Measurements from ENCODE around the gene DMGDH. TPM values are rescaled to one million over a fixed set of nuclear protein-coding genes. Genes with fewer than 3 reads are reported as not detected.

Gene DMGDH
- total RNA-seq, 5 donors from 2014 or later (not counting 1 experiment from before 2014, with no cell fraction given) = 0.43 to 2.7 (median 0.70) TPM

GRCh38 chr5:78971998-78972397, 97.5 kb downstream of the DMGDH start:
- no peak for ATAC-seq (replicated peaks in 1 of 4)

GRCh38 chr5:78968781-78969180, 100.7 kb downstream of the DMGDH start:
- ChIA-PET CTCF (interaction anchor here (0.6 to 0.7 kb wide), 3 partner anchors 262 to 898 kb away, joined by 3 to 6 read pairs (median 5); no protein-coding TSS in a partner anchor), POLR2A (no interaction called here)
- H3K4me3 ChIP-seq (ENCODE audit: control insufficient read depth in 1 of 2, extremely low read depth in 1 of 2, low read length in 1 of 2) = no peak overlapping the region
- WGBS (ENCODE audit: insufficient coverage) = 90% methylated on average over 3 of the region's 5 CpGs
- H3K9me3 Mint-ChIP-seq = no peaks in the 10 kb centered on the region
- H3K36me3 ChIP-seq (ENCODE audit: control insufficient read depth in 2 of 2, extremely low read depth in 1 of 2, insufficient read depth in 1 of 2, low read length in 1 of 2) = peaks cover 0 to 6% of the 10 kb centered on the region in 2 donors
- H3K4me3 Mint-ChIP-seq = no peak overlapping the region
- H3K27ac ChIP-seq (ENCODE audit: low read length) = no peak overlapping the region
- no peaks in the 10 kb centered on the region for H3K9me3 ChIP-seq
- H3K4me1 Mint-ChIP-seq = no peaks in the 10 kb centered on the region
- H3K27me3 ChIP-seq (replicated peaks in 1 of 2; ENCODE audit: control insufficient read depth in 2 of 2, extremely low read depth in 1 of 2, insufficient read depth in 2 of 2, low read length in 1 of 2) = no peaks in the 10 kb centered on the region
- no peak for ATAC-seq (replicated peaks in 1 of 4)
- no peaks in the 10 kb centered on the region for H3K4me1 ChIP-seq (ENCODE audit: control insufficient read depth in 1 of 2, extremely low read depth in 1 of 2, insufficient read depth in 2 of 2, low read length in 2 of 2)
- peaks cover 23% of the 10 kb centered on the region for H3K36me3 Mint-ChIP-seq
- no peak for DNase-seq
- no peaks in the 10 kb centered on the region for H3K27me3 Mint-ChIP-seq
- H3K27ac Mint-ChIP-seq = no peak overlapping the region

More at GRCh38 chr5:78971998-78972397, 97.5 kb downstream of the DMGDH start:
- no peaks in the 10 kb centered on the region for H3K36me3 ChIP-seq (ENCODE audit: control insufficient read depth in 2 of 2, extremely low read depth in 1 of 2, insufficient read depth in 1 of 2, low read length in 1 of 2)
- Mint-ChIP-seq H3K27ac (no peak overlapping the region), H3K9me3 (no peaks in the 10 kb centered on the region), H3K36me3 (peaks cover 12% of the 10 kb centered on the region), H3K27me3 (no peaks in the 10 kb centered on the region), H3K4me1 (peaks cover 0 to 7% (median 2%) of the 10 kb centered on the region in 3 donors), H3K4me3 (no peak overlapping the region)
- ChIA-PET POLR2A (interaction anchor here in 1 of 2 donors (0.8 kb wide), 1 partner anchor 64 kb away, joined by 3 read pairs; no protein-coding TSS in a partner anchor), CTCF (no interaction called here)
- no peak for DNase-seq
- no peaks in the 10 kb centered on the region for H3K9me3 ChIP-seq
- H3K27me3 ChIP-seq (replicated peaks in 1 of 2; ENCODE audit: control insufficient read depth in 2 of 2, extremely low read depth in 1 of 2, insufficient read depth in 2 of 2, low read length in 1 of 2) = no peaks in the 10 kb centered on the region
- H3K4me1 ChIP-seq (ENCODE audit: control insufficient read depth in 1 of 2, extremely low read depth in 1 of 2, insufficient read depth in 2 of 2, low read length in 2 of 2) = no peaks in the 10 kb centered on the region
- no CpG with 5 or more reads among the region's 2 CpGs for WGBS (ENCODE audit: insufficient coverage)
- H3K4me3 ChIP-seq (ENCODE audit: control insufficient read depth in 1 of 2, extremely low read depth in 1 of 2, low read length in 1 of 2) = no peak overlapping the region
- no peak overlapping the region for H3K27ac ChIP-seq (ENCODE audit: low read length)

GRCh38 chr5:78964889-78965288, 104.6 kb downstream of the DMGDH start:
- Mint-ChIP-seq H3K36me3 (peaks cover 42% of the 10 kb centered on the region), H3K9me3 (no peaks in the 10 kb centered on the region), H3K4me3 (no peak overlapping the region), H3K27ac (no peak overlapping the region), H3K4me1 (no peaks in the 10 kb centered on the region), H3K27me3 (no peaks in the 10 kb centered on the region)
- Histone ChIP-seq H3K27ac (ENCODE audit: low read length) (no peak overlapping the region), H3K9me3 (no peaks in the 10 kb centered on the region), H3K4me3 (ENCODE audit: control insufficient read depth in 1 of 2, extremely low read depth in 1 of 2, low read length in 1 of 2) (no peak overlapping the region), H3K27me3 (replicated peaks in 1 of 2; ENCODE audit: control insufficient read depth in 2 of 2, extremely low read depth in 1 of 2, insufficient read depth in 2 of 2, low read length in 1 of 2) (no peaks in the 10 kb centered on the region), H3K36me3 (ENCODE audit: control insufficient read depth in 2 of 2, extremely low read depth in 1 of 2, insufficient read depth in 1 of 2, low read length in 1 of 2) (peaks cover 0 to 13% of the 10 kb centered on the region in 2 donors), H3K4me1 (ENCODE audit: control insufficient read depth in 1 of 2, extremely low read depth in 1 of 2, insufficient read depth in 2 of 2, low read length in 2 of 2) (no peaks in the 10 kb centered on the region)
- ChIA-PET POLR2A (no interaction called here), CTCF (no interaction called here)
- ATAC-seq (replicated peaks in 1 of 4) (no peak), DNase-seq (peak in 1 of 35 experiments; percentile 17)
- 100% methylated on average over 1 of the region's 2 CpGs for WGBS (ENCODE audit: insufficient coverage)

GRCh38 chr5:78961743-78962142, 107.7 kb downstream of the DMGDH start:
- CTCF ChIA-PET = interaction anchor here in 1 of 2 donors (1.1 kb wide), 1 partner anchor 37 kb away, joined by 3 read pairs; no protein-coding TSS in a partner anchor
- POLR2A ChIA-PET = no interaction called here

DNA sequence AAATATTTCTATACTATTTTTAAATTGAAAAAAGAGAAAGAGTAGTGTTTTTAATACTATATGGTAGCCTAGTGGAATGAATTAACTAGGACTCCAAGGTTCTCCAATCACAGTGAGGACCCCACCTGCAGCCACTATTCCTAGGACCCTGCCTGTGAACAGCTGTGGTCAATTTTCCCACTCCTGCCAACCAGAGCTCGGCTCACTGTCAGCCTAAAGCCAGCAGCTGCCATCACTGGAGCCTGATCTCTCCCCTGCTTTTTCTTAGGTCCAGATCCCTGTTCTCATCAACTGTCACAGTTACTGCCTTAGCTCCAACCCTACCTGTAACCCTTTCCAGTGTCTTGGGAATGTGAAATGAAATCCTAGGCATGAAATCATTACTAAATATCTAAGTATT, 109.7 kb downstream of the DMGDH start:
- no peak overlapping the region for H3K27ac Mint-ChIP-seq
- WGBS (ENCODE audit: insufficient coverage) = no CpG with 5 or more reads among the region's 1 CpG
- Histone ChIP-seq H3K9me3 (no peaks in the 10 kb centered on the region), H3K4me1 (ENCODE audit: control insufficient read depth in 1 of 2, extremely low read depth in 1 of 2, insufficient read depth in 2 of 2, low read length in 2 of 2) (no peaks in the 10 kb centered on the region), H3K27me3 (replicated peaks in 1 of 2; ENCODE audit: control insufficient read depth in 2 of 2, extremely low read depth in 1 of 2, insufficient read depth in 2 of 2, low read length in 1 of 2) (no peaks in the 10 kb centered on the region), H3K27ac (ENCODE audit: low read length) (no peak overlapping the region), H3K36me3 (ENCODE audit: control insufficient read depth in 2 of 2, extremely low read depth in 1 of 2, insufficient read depth in 1 of 2, low read length in 1 of 2) (peaks cover 0 to 13% of the 10 kb centered on the region in 2 donors), H3K4me3 (ENCODE audit: control insufficient read depth in 1 of 2, extremely low read depth in 1 of 2, low read length in 1 of 2) (no peak overlapping the region)
- DNase-seq = no peak
- H3K9me3 Mint-ChIP-seq = no peaks in the 10 kb centered on the region
- H3K4me1 Mint-ChIP-seq = no peaks in the 10 kb centered on the region
- POLR2A ChIA-PET = no interaction called here
- no peak for ATAC-seq (replicated peaks in 1 of 4)
- CTCF ChIA-PET = no interaction called here
- H3K36me3 Mint-ChIP-seq = peaks cover 53% of the 10 kb centered on the region
- H3K27me3 Mint-ChIP-seq = no peaks in the 10 kb centered on the region
- no peak overlapping the region for H3K4me3 Mint-ChIP-seq

More at GRCh38 chr5:78961743-78962142, 107.7 kb downstream of the DMGDH start:
- Histone ChIP-seq H3K36me3 (ENCODE audit: control insufficient read depth in 2 of 2, extremely low read depth in 1 of 2, insufficient read depth in 1 of 2, low read length in 1 of 2) (peaks cover 0 to 13% of the 10 kb centered on the region in 2 donors), H3K27ac (ENCODE audit: low read length) (no peak overlapping the region), H3K9me3 (no peaks in the 10 kb centered on the region), H3K27me3 (replicated peaks in 1 of 2; ENCODE audit: control insufficient read depth in 2 of 2, extremely low read depth in 1 of 2, insufficient read depth in 2 of 2, low read length in 1 of 2) (no peaks in the 10 kb centered on the region), H3K4me3 (ENCODE audit: control insufficient read depth in 1 of 2, extremely low read depth in 1 of 2, low read length in 1 of 2) (no peak overlapping the region), H3K4me1 (ENCODE audit: control insufficient read depth in 1 of 2, extremely low read depth in 1 of 2, insufficient read depth in 2 of 2, low read length in 2 of 2) (no peaks in the 10 kb centered on the region)
- WGBS (ENCODE audit: insufficient coverage) = 100% methylated on average over 1 of the region's 1 CpG
- Mint-ChIP-seq H3K36me3 (peaks cover 41% of the 10 kb centered on the region), H3K4me1 (no peaks in the 10 kb centered on the region), H3K9me3 (no peaks in the 10 kb centered on the region), H3K4me3 (no peak overlapping the region), H3K27me3 (no peaks in the 10 kb centered on the region), H3K27ac (no peak overlapping the region)
- DNase-seq (no peak), ATAC-seq (replicated peaks in 1 of 4) (no peak)

DNA sequence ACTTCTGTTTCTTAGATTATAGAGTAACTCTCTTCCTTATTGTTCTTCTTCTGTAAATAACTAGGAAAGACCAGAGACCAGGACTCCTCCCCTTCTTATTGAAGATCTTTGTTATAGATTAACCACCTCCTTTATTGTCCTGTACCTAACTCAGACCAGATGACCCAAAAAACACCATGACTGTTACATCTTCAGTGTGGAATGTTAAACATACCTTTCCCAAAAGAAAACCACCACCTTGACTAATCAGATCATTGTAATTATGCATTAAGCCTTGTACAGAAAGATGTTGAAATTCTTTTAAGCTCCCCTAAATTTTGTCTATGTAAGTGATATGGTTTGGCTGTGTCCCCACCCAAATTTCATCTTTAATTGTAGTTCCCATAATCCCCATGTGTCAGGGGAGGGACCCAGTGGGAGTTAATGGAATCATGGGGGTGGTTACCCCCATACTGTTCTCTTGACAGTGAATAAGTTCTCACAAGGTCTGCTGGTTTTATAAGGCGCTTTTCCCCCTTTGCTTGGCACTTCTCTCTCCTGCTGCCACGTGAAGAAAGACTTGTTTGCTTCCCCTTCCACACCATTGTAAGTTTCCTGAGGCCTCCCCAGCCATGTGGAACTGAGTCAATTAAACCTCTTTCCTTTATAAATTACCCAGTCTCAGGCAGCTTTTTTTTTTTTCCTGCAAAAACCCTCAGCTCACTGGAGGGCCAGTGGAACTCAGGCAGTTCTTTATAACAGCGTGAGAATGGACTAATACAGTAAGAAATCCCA, 110.6 kb downstream of the DMGDH start:
- DNase-seq = no peak
- Mint-ChIP-seq H3K9me3 (no peaks in the 10 kb centered on the region), H3K4me3 (no peak overlapping the region), H3K27me3 (no peaks in the 10 kb centered on the region), H3K4me1 (no peaks in the 10 kb centered on the region), H3K27ac (no peak overlapping the region), H3K36me3 (peaks cover 50% of the 10 kb centered on the region)
- ATAC-seq (replicated peaks in 1 of 4) = no peak
- Histone ChIP-seq H3K9me3 (no peaks in the 10 kb centered on the region), H3K27ac (ENCODE audit: low read length) (no peak overlapping the region), H3K4me1 (ENCODE audit: control insufficient read depth in 1 of 2, extremely low read depth in 1 of 2, insufficient read depth in 2 of 2, low read length in 2 of 2) (no peaks in the 10 kb centered on the region), H3K4me3 (ENCODE audit: control insufficient read depth in 1 of 2, extremely low read depth in 1 of 2, low read length in 1 of 2) (no peak overlapping the region), H3K36me3 (ENCODE audit: control insufficient read depth in 2 of 2, extremely low read depth in 1 of 2, insufficient read depth in 1 of 2, low read length in 1 of 2) (peaks cover 0 to 7% of the 10 kb centered on the region in 2 donors), H3K27me3 (replicated peaks in 1 of 2; ENCODE audit: control insufficient read depth in 2 of 2, extremely low read depth in 1 of 2, insufficient read depth in 2 of 2, low read length in 1 of 2) (no peaks in the 10 kb centered on the region)
- ChIA-PET POLR2A (no interaction called here), CTCF (no interaction called here)
- WGBS (ENCODE audit: insufficient coverage) = 81% methylated on average over 3 of the region's 3 CpGs
